HepG2 (cell line): ENCODE results near the gene WDR47. TPM values are rescaled to one million over a fixed set of nuclear protein-coding genes. Genes with fewer than 3 reads are reported as not detected.

ENCODE experiments used
- ATAC-seq: fragments of 200-7000 bp; cut with Tn5 transposase; 3 replicates; pipeline ENCODE4 v1.9.1; 2020; ENCODE audit warnings: mild to moderate bottlenecking, moderate library complexity
- BruUV-seq: library from RNA; stranded (reverse); fragments of 400-500 nt; replicated peaks from 2 replicates; lab custom pipeline; 2021; lab: Mats Ljungman, UMichigan
- CTCF ChIA-PET: fragments of 300-600 bp; formaldehyde crosslinking; extraction: SDS; loops from one replicate; lab custom pipeline; 2021; ENCODE audit warnings: low total read pairs, inconsistent platforms, low intra/inter-chr PET ratio; lab: Yijun Ruan, JAX
- POLR2A ChIA-PET: fragments of 350-600 bp; sonication (Branson Sonifier 250); formaldehyde crosslinking; loops from one replicate; lab custom pipeline; 2020; ENCODE audit warnings: antibody characterized with exemption, inconsistent platforms; lab: Yijun Ruan, JAX
- DNase-seq: peaks from one replicate; pipeline ENCODE4 v3.0.0-alpha.2; 2015; ENCODE audit warnings: low spot score
- FAIRE-seq: peaks from 3 replicates; lab custom pipeline; 2011; peaks lifted over from hg19 to GRCh38; lab: Jason Lieb, UNC
- H2AFZ ChIP-seq: one replicate; pipeline ENCODE4 v1.6.1; 2011; ENCODE audit warnings: low read length, inconsistent platforms
- H3K27ac ChIP-seq: fragments of 300-600 bp; 3 replicates; pipeline ENCODE4 v1.8.0; 2011; ENCODE audit warnings: mixed run types, mild to moderate bottlenecking, mixed read lengths, low read length, inconsistent platforms; ENCODE audit not compliant: insufficient read depth; ENCODE audit errors: extremely low read length
- H3K27me3 ChIP-seq, 2 experiments: fragments of 200-600 bp in 1 of 2; 2 replicates in 1 of 2; 3 replicates in 1 of 2; pipeline versions ENCODE4 v1.6.0 to v1.8.0; 2011; ENCODE audit warnings: low read length in 2 of 2, mild to moderate bottlenecking in 2 of 2, moderate library complexity in 2 of 2, inconsistent platforms in 1 of 2; ENCODE audit not compliant: insufficient read depth in 2 of 2, control insufficient read depth in 1 of 2
- H3K36me3 ChIP-seq, 2 experiments: fragments of 200-600 bp in 1 of 2; replicated peaks in 1 of 2; 2 replicates in 1 of 2; 3 replicates in 1 of 2; pipeline versions ENCODE4 v1.5.1 to v1.8.0; 2011; ENCODE audit warnings: low read length in 2 of 2, inconsistent platforms in 1 of 2; ENCODE audit not compliant: insufficient read depth in 2 of 2, control insufficient read depth in 1 of 2
- H3K4me1 ChIP-seq: 2 replicates; pipeline ENCODE4 v1.5.1; 2012; ENCODE audit warnings: low read length, inconsistent platforms; ENCODE audit not compliant: insufficient read depth
- H3K4me2 ChIP-seq: 2 replicates; pipeline ENCODE4 v1.6.0; 2011; ENCODE audit warnings: low read depth, low read length, inconsistent platforms
- H3K4me3 ChIP-seq, 3 experiments: fragments of 200-600 bp in 1 of 3; sonication (generic), shearing (Covaris generic) in 1 of 3; replicated peaks in 1 of 3; 2 replicates each; pipeline ENCODE4 v1.5.1; 2011 to 2016; ENCODE audit warnings: low read length in 3 of 3, inconsistent platforms in 2 of 3, low read depth in 2 of 3, mild to moderate bottlenecking in 2 of 3, control low read depth in 1 of 3, mixed read lengths in 1 of 3; ENCODE audit not compliant: insufficient read depth in 1 of 3
- H3K79me2 ChIP-seq: one replicate; pipeline ENCODE4 v1.6.1; 2011; ENCODE audit warnings: low read length, inconsistent platforms; ENCODE audit not compliant: insufficient read depth
- H3K9ac ChIP-seq: 2 replicates; pipeline ENCODE4 v1.6.0; 2011; ENCODE audit warnings: mild to moderate bottlenecking, low read depth, low read length, inconsistent platforms; ENCODE audit not compliant: insufficient read depth
- H3K9me3 ChIP-seq: 2 replicates; pipeline ENCODE4 v1.5.1; 2012; ENCODE audit warnings: mild to moderate bottlenecking, low read length
- H4K20me1 ChIP-seq: 2 replicates; pipeline ENCODE4 v1.6.0; 2011; ENCODE audit warnings: inconsistent platforms, mild to moderate bottlenecking, low read length, moderate library complexity; ENCODE audit not compliant: insufficient read depth
- NFE2 ChIP-seq: sonication (generic); formaldehyde crosslinking; IDR thresholded peaks from 2 replicates; pipeline ENCODE4 v1.4.0; 2020; ENCODE audit warnings: missing genetic modification reagents
- NFYC ChIP-seq: IDR thresholded peaks from 2 replicates; pipeline ENCODE4 v1.6.1; 2016; ENCODE audit warnings: missing genetic modification reagents, missing compliant biosample characterization
- PHF20 ChIP-seq: sonication (generic); formaldehyde crosslinking; IDR thresholded peaks from 2 replicates; pipeline ENCODE4 v1.5.0; 2020; ENCODE audit warnings: mild to moderate bottlenecking, missing genetic modification reagents
- TBX2 ChIP-seq: sonication (generic); formaldehyde crosslinking; IDR thresholded peaks from 2 replicates; pipeline ENCODE4 v1.5.0; 2020; ENCODE audit warnings: missing genetic modification reagents, mild to moderate bottlenecking, borderline replicate concordance
- ZNF292 ChIP-seq: sonication (generic); formaldehyde crosslinking; IDR thresholded peaks from 2 replicates; pipeline ENCODE4 v1.8.1; 2022; ENCODE audit warnings: mild to moderate bottlenecking, low read depth, missing genetic modification reagents, borderline replicate concordance
- ZNF383 ChIP-seq: sonication (generic); formaldehyde crosslinking; IDR thresholded peaks from 2 replicates; pipeline ENCODE4 v1.4.0; 2020; ENCODE audit warnings: missing genetic modification reagents, mild to moderate bottlenecking, borderline replicate concordance
- ZNF597 ChIP-seq: sonication (generic); formaldehyde crosslinking; IDR thresholded peaks from 2 replicates; pipeline ENCODE4 v1.5.0; 2020; ENCODE audit warnings: missing genetic modification reagents
- ZNF644 ChIP-seq: IDR thresholded peaks from 2 replicates; pipeline ENCODE4 v1.6.1; 2016; ENCODE audit warnings: low read depth
- ZNF740 ChIP-seq: sonication (generic); formaldehyde crosslinking; IDR thresholded peaks from 2 replicates; pipeline ENCODE4 v1.4.0; 2020; ENCODE audit warnings: missing genetic modification reagents
- WGBS: methylation state at CpG from one replicate; pipeline ENCODE4 v1.1.6; 2017; ENCODE audit warnings: low lambda C conversion rate; 5-methylcytosine and 5-hydroxymethylcytosine counted together
- in situ Hi-C: cut with HindIII; loops from 2 replicates; pipeline ENCODE4 v1.10.0; 2017; ENCODE audit warnings: low pct_unique_long_range_greater_than_20kb; ENCODE audit not compliant: extremely low pct_ligation_motif_present
- intact Hi-C: fragments of 100-400 bp; cut with micrococcal nuclease; formaldehyde crosslinking; loops from one replicate; pipeline ENCODE4 v1.10.0; 2022; ENCODE audit not compliant: unreplicated experiment
- polyA plus RNA-seq, 8 experiments: library from polyadenylated mRNA; depleted of rRNA in 3 of 8; stranded (reverse) in 7 of 8; unstranded in 1 of 8; fragments of >200 nt; fragmentation: Illumina TruSeq in 4 of 8; extraction: Trizol in 4 of 8; gene quantifications; 2 replicates each; pipeline versions ENCODE4 v1.2.1 to v1.2.3, GENCODE V29; 2011 to 2016; ENCODE audit warnings: low read depth in 4 of 8, missing spikeins in 1 of 8, mixed read lengths in 1 of 8; ENCODE audit not compliant: insufficient read depth in 1 of 8
- total RNA-seq, 5 experiments: library from RNA; depleted of rRNA; stranded (reverse); fragments of >200 nt; fragmentation: Illumina TruSeq; extraction: Trizol; gene quantifications; 2 replicates each; pipeline ENCODE4 v1.2.3, GENCODE V29; 2016; ENCODE audit warnings: low read depth in 1 of 5
- TF ChIP-seq, protein P1 (sequence below): sonication (generic); formaldehyde crosslinking; IDR thresholded peaks from 2 replicates; pipeline ENCODE4 v1.8.1; 2023; ENCODE audit warnings: mild to moderate bottlenecking, missing genetic modification reagents
- TF ChIP-seq, protein P2 (sequence below): sonication (generic); formaldehyde crosslinking; IDR thresholded peaks from 2 replicates; pipeline ENCODE4 v1.5.0; 2020; ENCODE audit warnings: mild to moderate bottlenecking, low read depth, missing genetic modification reagents, borderline replicate concordance
- TF ChIP-seq, protein P3 (sequence below): sonication (generic); formaldehyde crosslinking; IDR thresholded peaks from 2 replicates; pipeline ENCODE4 v1.4.0; 2020; ENCODE audit warnings: missing genetic modification reagents, borderline replicate concordance

WDR47 gene
- total and polyA plus RNA-seq, 2 of the 13 experiments (the other 11 are each of a cell fraction or from before 2014, with no cell fraction given), result 4.3 to 5.9 TPM

DNA sequence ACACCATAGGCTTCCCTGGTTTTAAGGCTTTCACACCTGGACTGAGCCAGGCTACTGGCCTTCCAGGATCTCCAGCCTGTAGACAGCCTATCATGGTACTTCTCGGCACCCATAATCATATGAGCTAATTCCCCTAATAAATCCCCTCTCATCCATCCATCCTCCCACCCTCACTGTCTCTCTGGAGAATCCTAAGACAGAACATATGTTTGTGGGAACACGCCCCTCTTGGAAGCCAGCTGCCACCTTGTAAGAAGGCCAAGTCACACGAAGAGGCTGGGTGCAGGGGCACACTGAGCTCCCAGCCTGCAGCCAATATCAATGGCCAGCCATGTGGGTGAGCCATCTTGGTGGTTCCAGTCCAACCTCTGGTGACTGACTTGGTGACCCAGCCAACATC is 86.0 kb downstream of the WDR47 start:
- H3K36me3 ChIP-seq, result peaks cover 2 to 26% of the 10 kb centered on the region in 2 experiments; a peak in 3 of 5 replicates
- H3K27me3 ChIP-seq, result no peaks in the 10 kb centered on the region
- WGBS, result 100% methylated on average over 3 of the region's 3 CpGs
- no peaks in the 10 kb centered on the region for H3K9me3 ChIP-seq
- CTCF ChIA-PET, result no interaction called here
- peaks cover 51% of the 10 kb centered on the region for H3K79me2 ChIP-seq
- no peak for ATAC-seq
- intact Hi-C loops (no loop called here), in situ Hi-C loops (no loop called here)
- H2AFZ ChIP-seq, result no peak overlapping the region
- H3K4me1 ChIP-seq, result peaks cover 40% of the 10 kb centered on the region
- TF ChIP-seq, protein P1, sequence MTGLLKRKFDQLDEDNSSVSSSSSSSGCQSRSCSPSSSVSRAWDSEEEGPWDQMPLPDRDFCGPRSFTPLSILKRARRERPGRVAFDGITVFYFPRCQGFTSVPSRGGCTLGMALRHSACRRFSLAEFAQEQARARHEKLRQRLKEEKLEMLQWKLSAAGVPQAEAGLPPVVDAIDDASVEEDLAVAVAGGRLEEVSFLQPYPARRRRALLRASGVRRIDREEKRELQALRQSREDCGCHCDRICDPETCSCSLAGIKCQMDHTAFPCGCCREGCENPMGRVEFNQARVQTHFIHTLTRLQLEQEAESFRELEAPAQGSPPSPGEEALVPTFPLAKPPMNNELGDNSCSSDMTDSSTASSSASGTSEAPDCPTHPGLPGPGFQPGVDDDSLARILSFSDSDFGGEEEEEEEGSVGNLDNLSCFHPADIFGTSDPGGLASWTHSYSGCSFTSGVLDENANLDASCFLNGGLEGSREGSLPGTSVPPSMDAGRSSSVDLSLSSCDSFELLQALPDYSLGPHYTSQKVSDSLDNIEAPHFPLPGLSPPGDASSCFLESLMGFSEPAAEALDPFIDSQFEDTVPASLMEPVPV (CRISPR knock-in tag), result no peak
- no peak for TF ChIP-seq NFE2 (CRISPR knock-in tag)
- TF ChIP-seq ZNF292 (CRISPR knock-in tag), result no peak
- TF ChIP-seq ZNF383, result no peak
- no peak for TF ChIP-seq TBX2 (CRISPR knock-in tag)
- TF ChIP-seq PHF20 (CRISPR knock-in tag), result no peak
- TF ChIP-seq ZNF644 (CRISPR knock-in tag), result no peak
- TF ChIP-seq, protein P2, sequence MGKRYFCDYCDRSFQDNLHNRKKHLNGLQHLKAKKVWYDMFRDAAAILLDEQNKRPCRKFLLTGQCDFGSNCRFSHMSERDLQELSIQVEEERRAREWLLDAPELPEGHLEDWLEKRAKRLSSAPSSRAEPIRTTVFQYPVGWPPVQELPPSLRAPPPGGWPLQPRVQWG (CRISPR knock-in tag), result no peak
- no peak for TF ChIP-seq ZNF597 (CRISPR knock-in tag)
- TF ChIP-seq ZNF740 (CRISPR knock-in tag), result no peak
- TF ChIP-seq, protein P3, sequence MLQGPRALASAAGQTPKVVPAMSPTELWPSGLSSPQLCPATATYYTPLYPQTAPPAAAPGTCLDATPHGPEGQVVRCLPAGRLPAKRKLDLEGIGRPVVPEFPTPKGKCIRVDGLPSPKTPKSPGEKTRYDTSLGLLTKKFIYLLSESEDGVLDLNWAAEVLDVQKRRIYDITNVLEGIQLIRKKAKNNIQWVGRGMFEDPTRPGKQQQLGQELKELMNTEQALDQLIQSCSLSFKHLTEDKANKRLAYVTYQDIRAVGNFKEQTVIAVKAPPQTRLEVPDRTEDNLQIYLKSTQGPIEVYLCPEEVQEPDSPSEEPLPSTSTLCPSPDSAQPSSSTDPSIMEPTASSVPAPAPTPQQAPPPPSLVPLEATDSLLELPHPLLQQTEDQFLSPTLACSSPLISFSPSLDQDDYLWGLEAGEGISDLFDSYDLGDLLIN, result no peak
- TF ChIP-seq NFYC (CRISPR knock-in tag), result no peak
- no peak for FAIRE-seq
- POLR2A ChIA-PET, result no interaction called here
- DNase-seq, result no peak
- no TSS peak for BruUV-seq
- no peak overlapping the region for H3K9ac ChIP-seq
- no peaks in the 10 kb centered on the region; the same call in 1 of the 2 replicates for H4K20me1 ChIP-seq
- H3K27ac ChIP-seq, result no peak overlapping the region
- no peak overlapping the region for H3K4me2 ChIP-seq
- no peak overlapping the region for H3K4me3 ChIP-seq
